ENCODE data around the gene UBE2QL1.
A peak's percentile ranks its signal among the peaks of the same experiment; 100 is the strongest.

UBE2QL1 gene

DNA sequence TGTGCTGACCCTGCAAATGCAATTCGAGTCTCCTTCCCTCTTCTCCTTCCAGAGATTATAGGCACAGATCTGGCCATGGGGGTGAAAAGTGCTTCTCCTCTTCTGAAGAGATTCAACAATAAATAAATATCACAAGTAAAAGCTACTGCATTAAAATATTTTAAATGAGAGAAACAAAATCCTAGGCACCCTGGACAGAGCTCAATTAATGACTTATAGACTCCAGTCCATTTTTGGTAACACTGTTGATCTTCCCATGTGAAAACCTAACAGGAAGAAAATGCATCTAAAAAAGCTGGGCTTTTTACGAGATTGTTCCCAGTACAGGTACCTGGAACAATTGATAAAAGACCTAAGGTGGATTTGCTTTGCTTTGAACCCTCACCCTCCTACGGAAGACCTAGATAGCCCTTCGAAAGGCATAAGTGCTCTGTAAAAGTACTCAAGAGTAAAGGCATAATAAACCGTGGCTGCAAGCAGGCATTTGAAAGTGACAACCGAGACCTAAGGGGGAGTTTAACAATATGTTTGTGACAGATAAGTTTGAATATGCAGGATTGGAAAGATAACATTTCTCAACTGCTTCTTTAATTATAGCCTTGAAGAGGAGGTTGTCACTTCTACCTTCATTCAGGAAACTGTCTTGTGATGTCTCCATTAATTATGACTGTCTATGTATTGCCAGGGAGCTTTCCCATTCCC lies 41.0 kb upstream of the UBE2QL1 start:
- no peaks in the 10 kb centered on the region for H3K36me3 ChIP-seq (ENCODE audit: control insufficient read depth in 2 of 2, insufficient read depth in 1 of 2, low read length in 2 of 2)
- no peaks in the 10 kb centered on the region for H3K9me3 ChIP-seq (ENCODE audit: control insufficient read depth, insufficient read depth, low read depth, low read length)
- ChIA-PET CTCF (interaction anchor here (1.0 kb wide), 1 partner anchor 65 kb away, joined by 3 read pairs; no protein-coding TSS in a partner anchor), POLR2A (interaction anchor here (1.2 to 1.7 kb wide), 2 partner anchors 11 to 29 kb away, joined by 3 to 5 read pairs; partner anchors contain the start of gene MED10)
- no peak overlapping the region for H3K4me3 ChIP-seq (ENCODE audit: low read depth, low read length)
- H3K4me1 ChIP-seq (ENCODE audit: control insufficient read depth, insufficient read depth, low read length), result peaks cover 4% of the 10 kb centered on the region; the same call in 1 of the 2 replicates
- H3K27ac ChIP-seq (ENCODE audit: extremely low read depth, low read depth, low read length), result no peak overlapping the region
- TF ChIP-seq, protein P1, sequence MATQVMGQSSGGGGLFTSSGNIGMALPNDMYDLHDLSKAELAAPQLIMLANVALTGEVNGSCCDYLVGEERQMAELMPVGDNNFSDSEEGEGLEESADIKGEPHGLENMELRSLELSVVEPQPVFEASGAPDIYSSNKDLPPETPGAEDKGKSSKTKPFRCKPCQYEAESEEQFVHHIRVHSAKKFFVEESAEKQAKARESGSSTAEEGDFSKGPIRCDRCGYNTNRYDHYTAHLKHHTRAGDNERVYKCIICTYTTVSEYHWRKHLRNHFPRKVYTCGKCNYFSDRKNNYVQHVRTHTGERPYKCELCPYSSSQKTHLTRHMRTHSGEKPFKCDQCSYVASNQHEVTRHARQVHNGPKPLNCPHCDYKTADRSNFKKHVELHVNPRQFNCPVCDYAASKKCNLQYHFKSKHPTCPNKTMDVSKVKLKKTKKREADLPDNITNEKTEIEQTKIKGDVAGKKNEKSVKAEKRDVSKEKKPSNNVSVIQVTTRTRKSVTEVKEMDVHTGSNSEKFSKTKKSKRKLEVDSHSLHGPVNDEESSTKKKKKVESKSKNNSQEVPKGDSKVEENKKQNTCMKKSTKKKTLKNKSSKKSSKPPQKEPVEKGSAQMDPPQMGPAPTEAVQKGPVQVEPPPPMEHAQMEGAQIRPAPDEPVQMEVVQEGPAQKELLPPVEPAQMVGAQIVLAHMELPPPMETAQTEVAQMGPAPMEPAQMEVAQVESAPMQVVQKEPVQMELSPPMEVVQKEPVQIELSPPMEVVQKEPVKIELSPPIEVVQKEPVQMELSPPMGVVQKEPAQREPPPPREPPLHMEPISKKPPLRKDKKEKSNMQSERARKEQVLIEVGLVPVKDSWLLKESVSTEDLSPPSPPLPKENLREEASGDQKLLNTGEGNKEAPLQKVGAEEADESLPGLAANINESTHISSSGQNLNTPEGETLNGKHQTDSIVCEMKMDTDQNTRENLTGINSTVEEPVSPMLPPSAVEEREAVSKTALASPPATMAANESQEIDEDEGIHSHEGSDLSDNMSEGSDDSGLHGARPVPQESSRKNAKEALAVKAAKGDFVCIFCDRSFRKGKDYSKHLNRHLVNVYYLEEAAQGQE (tag by site-specific recombination; IDR thresholded peaks at IDR 0.05), result peak; percentile 73
- peak; percentile 61 for TF ChIP-seq SP7 (tag by site-specific recombination; IDR thresholded peaks at IDR 0.05)
- TF ChIP-seq, protein P2, sequence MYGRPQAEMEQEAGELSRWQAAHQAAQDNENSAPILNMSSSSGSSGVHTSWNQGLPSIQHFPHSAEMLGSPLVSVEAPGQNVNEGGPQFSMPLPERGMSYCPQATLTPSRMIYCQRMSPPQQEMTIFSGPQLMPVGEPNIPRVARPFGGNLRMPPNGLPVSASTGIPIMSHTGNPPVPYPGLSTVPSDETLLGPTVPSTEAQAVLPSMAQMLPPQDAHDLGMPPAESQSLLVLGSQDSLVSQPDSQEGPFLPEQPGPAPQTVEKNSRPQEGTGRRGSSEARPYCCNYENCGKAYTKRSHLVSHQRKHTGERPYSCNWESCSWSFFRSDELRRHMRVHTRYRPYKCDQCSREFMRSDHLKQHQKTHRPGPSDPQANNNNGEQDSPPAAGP (tag by site-specific recombination; IDR thresholded peaks at IDR 0.05), result no peak

DNA sequence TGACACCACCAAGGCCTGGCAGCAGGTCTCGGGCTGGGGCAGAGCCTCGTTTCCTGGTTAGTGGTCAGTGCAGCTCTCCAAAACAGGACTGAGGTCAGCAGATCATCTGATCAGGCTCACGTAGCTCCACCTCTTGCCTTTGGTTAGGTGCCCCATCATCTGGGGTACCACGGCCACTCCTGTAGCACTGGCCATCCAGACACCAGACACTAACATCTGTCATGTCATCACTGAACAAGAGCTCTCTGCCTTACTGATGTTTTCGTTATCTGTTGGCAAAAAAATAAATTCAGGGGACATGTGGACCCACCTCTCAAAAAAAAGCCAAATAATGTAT lies 40.4 kb upstream of the UBE2QL1 start:
- H3K4me1 ChIP-seq (ENCODE audit: control insufficient read depth, insufficient read depth, low read length), result no peaks in the 10 kb centered on the region
- H3K27ac ChIP-seq (ENCODE audit: extremely low read depth, low read depth, low read length), result no peak overlapping the region

More for the DNA sequence above, 40.4 kb upstream of the UBE2QL1 start:
- ChIA-PET POLR2A (interaction anchor here (1.2 to 1.7 kb wide), 2 partner anchors 11 to 30 kb away, joined by 3 to 5 read pairs; partner anchors contain the start of gene MED10), CTCF (no interaction called here)
- TF ChIP-seq, protein P3, sequence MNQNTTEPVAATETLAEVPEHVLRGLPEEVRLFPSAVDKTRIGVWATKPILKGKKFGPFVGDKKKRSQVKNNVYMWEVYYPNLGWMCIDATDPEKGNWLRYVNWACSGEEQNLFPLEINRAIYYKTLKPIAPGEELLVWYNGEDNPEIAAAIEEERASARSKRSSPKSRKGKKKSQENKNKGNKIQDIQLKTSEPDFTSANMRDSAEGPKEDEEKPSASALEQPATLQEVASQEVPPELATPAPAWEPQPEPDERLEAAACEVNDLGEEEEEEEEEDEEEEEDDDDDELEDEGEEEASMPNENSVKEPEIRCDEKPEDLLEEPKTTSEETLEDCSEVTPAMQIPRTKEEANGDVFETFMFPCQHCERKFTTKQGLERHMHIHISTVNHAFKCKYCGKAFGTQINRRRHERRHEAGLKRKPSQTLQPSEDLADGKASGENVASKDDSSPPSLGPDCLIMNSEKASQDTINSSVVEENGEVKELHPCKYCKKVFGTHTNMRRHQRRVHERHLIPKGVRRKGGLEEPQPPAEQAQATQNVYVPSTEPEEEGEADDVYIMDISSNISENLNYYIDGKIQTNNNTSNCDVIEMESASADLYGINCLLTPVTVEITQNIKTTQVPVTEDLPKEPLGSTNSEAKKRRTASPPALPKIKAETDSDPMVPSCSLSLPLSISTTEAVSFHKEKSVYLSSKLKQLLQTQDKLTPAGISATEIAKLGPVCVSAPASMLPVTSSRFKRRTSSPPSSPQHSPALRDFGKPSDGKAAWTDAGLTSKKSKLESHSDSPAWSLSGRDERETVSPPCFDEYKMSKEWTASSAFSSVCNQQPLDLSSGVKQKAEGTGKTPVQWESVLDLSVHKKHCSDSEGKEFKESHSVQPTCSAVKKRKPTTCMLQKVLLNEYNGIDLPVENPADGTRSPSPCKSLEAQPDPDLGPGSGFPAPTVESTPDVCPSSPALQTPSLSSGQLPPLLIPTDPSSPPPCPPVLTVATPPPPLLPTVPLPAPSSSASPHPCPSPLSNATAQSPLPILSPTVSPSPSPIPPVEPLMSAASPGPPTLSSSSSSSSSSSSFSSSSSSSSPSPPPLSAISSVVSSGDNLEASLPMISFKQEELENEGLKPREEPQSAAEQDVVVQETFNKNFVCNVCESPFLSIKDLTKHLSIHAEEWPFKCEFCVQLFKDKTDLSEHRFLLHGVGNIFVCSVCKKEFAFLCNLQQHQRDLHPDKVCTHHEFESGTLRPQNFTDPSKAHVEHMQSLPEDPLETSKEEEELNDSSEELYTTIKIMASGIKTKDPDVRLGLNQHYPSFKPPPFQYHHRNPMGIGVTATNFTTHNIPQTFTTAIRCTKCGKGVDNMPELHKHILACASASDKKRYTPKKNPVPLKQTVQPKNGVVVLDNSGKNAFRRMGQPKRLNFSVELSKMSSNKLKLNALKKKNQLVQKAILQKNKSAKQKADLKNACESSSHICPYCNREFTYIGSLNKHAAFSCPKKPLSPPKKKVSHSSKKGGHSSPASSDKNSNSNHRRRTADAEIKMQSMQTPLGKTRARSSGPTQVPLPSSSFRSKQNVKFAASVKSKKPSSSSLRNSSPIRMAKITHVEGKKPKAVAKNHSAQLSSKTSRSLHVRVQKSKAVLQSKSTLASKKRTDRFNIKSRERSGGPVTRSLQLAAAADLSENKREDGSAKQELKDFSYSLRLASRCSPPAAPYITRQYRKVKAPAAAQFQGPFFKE (tag by site-specific recombination; IDR thresholded peaks at IDR 0.05; ENCODE audit: borderline replicate concordance), result no peak
- TF ChIP-seq OSR2 (tag by site-specific recombination; IDR thresholded peaks at IDR 0.05), result no peak
- TF ChIP-seq ZSCAN30 (tag by site-specific recombination; IDR thresholded peaks at IDR 0.05), result no peak
- no peak for TF ChIP-seq ZNF174 (tag by site-specific recombination; IDR thresholded peaks at IDR 0.05)
- no peak for TF ChIP-seq IKZF3 (tag by site-specific recombination; IDR thresholded peaks at IDR 0.05)
- TF ChIP-seq, protein P4, sequence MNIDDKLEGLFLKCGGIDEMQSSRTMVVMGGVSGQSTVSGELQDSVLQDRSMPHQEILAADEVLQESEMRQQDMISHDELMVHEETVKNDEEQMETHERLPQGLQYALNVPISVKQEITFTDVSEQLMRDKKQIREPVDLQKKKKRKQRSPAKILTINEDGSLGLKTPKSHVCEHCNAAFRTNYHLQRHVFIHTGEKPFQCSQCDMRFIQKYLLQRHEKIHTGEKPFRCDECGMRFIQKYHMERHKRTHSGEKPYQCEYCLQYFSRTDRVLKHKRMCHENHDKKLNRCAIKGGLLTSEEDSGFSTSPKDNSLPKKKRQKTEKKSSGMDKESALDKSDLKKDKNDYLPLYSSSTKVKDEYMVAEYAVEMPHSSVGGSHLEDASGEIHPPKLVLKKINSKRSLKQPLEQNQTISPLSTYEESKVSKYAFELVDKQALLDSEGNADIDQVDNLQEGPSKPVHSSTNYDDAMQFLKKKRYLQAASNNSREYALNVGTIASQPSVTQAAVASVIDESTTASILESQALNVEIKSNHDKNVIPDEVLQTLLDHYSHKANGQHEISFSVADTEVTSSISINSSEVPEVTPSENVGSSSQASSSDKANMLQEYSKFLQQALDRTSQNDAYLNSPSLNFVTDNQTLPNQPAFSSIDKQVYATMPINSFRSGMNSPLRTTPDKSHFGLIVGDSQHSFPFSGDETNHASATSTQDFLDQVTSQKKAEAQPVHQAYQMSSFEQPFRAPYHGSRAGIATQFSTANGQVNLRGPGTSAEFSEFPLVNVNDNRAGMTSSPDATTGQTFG (tag by site-specific recombination; IDR thresholded peaks at IDR 0.05; ENCODE audit: borderline replicate concordance), result no peak
- TF ChIP-seq ZNF416 (tag by site-specific recombination; IDR thresholded peaks at IDR 0.05), result no peak
- TF ChIP-seq ZNF10 (tag by site-specific recombination; IDR thresholded peaks at IDR 0.05), result no peak
- no peak for TF ChIP-seq SCRT2 (tag by site-specific recombination; IDR thresholded peaks at IDR 0.05)
- no peak for TF ChIP-seq TCF7L2 (IDR thresholded peaks at IDR 0.05; ENCODE audit: borderline replicate concordance, low read depth, low read length)
- TF ChIP-seq ZIC2 (tag by site-specific recombination; IDR thresholded peaks at IDR 0.05), result no peak
- no peak for TF ChIP-seq ZNF530 (tag by site-specific recombination; IDR thresholded peaks at IDR 0.05; ENCODE audit: low read depth)
- TF ChIP-seq, protein P5, sequence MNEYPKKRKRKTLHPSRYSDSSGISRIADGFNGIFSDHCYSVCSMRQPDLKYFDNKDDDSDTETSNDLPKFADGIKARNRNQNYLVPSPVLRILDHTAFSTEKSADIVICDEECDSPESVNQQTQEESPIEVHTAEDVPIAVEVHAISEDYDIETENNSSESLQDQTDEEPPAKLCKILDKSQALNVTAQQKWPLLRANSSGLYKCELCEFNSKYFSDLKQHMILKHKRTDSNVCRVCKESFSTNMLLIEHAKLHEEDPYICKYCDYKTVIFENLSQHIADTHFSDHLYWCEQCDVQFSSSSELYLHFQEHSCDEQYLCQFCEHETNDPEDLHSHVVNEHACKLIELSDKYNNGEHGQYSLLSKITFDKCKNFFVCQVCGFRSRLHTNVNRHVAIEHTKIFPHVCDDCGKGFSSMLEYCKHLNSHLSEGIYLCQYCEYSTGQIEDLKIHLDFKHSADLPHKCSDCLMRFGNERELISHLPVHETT (tag by site-specific recombination; IDR thresholded peaks at IDR 0.05), result no peak
- no peak for TF ChIP-seq KLF1 (tag by site-specific recombination; IDR thresholded peaks at IDR 0.05)
- no peak for TF ChIP-seq ZFP37 (tag by site-specific recombination; IDR thresholded peaks at IDR 0.05)
- TF ChIP-seq ZNF529 (tag by site-specific recombination; IDR thresholded peaks at IDR 0.05; ENCODE audit: insufficient replicate concordance), result no peak
- no peak for TF ChIP-seq ZNF561 (tag by site-specific recombination; IDR thresholded peaks at IDR 0.05; ENCODE audit: borderline replicate concordance)
- H3K36me3 ChIP-seq (ENCODE audit: control insufficient read depth in 2 of 2, insufficient read depth in 1 of 2, low read length in 2 of 2), result no peaks in the 10 kb centered on the region
- H3K9me3 ChIP-seq (ENCODE audit: control insufficient read depth, insufficient read depth, low read depth, low read length), result no peaks in the 10 kb centered on the region
- H3K4me3 ChIP-seq (ENCODE audit: low read depth, low read length), result no peak overlapping the region

Measured in HEK293 (cell line).